CD1c-positive myeloid dendritic cell (primary cell): ENCODE data around the gene ZFYVE16.
"Not testable (repeated sequence)": the region's sequence is repeated elsewhere in the genome, so short reads cannot be mapped to it uniquely, and the experiment has no call there.

Source experiments
- DNase-seq: peaks from one replicate; pipeline ENCODE4 v3.0.0-alpha.2; 2016; ENCODE audit errors: extremely low spot score

ZFYVE16 gene

GRCh38 chr5:80487829-80488721 is 80.2 kb downstream of the ZFYVE16 start, which contains the start of gene FAM151B:
TSS of gene FAM151B (plus strand) at chr5:80488100. CDS start at chr5:80488124, 24 bp downstream.
- DNase-seq: peak; percentile 92

- DNase-seq: no peak
These were observed 83.4 kb downstream of the ZFYVE16 start for GRCh38 chr5:80491296-80491695.

GRCh38 chr5:80492741-80493140 is 84.9 kb downstream of the ZFYVE16 start:
- no peak for DNase-seq

- DNase-seq: not testable (repeated sequence)
These were observed 85.6 kb downstream of the ZFYVE16 start for GRCh38 chr5:80493443-80493842.

GRCh38 chr5:80495891-80496290 is 88.0 kb downstream of the ZFYVE16 start:
- no peak for DNase-seq

GRCh38 chr5:80502800-80503199 is 94.9 kb downstream of the ZFYVE16 start:
- DNase-seq: no peak

- peak; percentile 61 for DNase-seq
These were observed 95.8 kb downstream of the ZFYVE16 start for GRCh38 chr5:80503641-80504040.

- DNase-seq: no peak
These were observed 97.0 kb downstream of the ZFYVE16 start for GRCh38 chr5:80504833-80505232.

- no peak for DNase-seq
These were observed 99.8 kb downstream of the ZFYVE16 start for GRCh38 chr5:80507663-80508062.

- no peak for DNase-seq
These were observed 101.0 kb downstream of the ZFYVE16 start for GRCh38 chr5:80508844-80509243.

- no peak for DNase-seq
These were observed 101.5 kb downstream of the ZFYVE16 start for GRCh38 chr5:80509362-80509761.

GRCh38 chr5:80516826-80517225 is 109.0 kb downstream of the ZFYVE16 start:
- DNase-seq: no peak
